AG04450 (cell line): ENCODE results near the gene DNTT. TPM values are rescaled to one million over a fixed set of nuclear protein-coding genes. Genes with fewer than 3 reads are reported as not detected.

Experiments
- CTCF ChIA-PET: fragments of 300-600, 350-600 bp; formaldehyde crosslinking; extraction: SDS; loops from one replicate; lab custom pipeline; 2022; ENCODE audit warnings: antibody characterized with exemption, inconsistent platforms; lab: Charles Lee
- POLR2A ChIA-PET: fragments of 350-600 bp; formaldehyde crosslinking; extraction: SDS; loops from one replicate; lab custom pipeline; 2021; ENCODE audit warnings: antibody characterized with exemption, inconsistent platforms; lab: Yijun Ruan, JAX
- DNase-seq: peaks from one replicate; pipeline ENCODE4 v3.0.0-alpha.2; 2011; ENCODE audit warnings: low read depth, low spot score
- H3K27ac ChIP-seq: one replicate; pipeline ENCODE4 v1.5.1; 2012; ENCODE audit warnings: low read depth, low read length, control low read depth
- H3K27me3 ChIP-seq: one replicate; pipeline ENCODE4 v1.6.0; 2012; ENCODE audit warnings: low read length; ENCODE audit not compliant: control insufficient read depth, insufficient read depth
- H3K4me3 ChIP-seq: 2 replicates; pipeline ENCODE4 v1.5.1; 2011; ENCODE audit warnings: mild to moderate bottlenecking, low read depth, low read length, control low read depth
- H3K9me3 ChIP-seq: 2 replicates; pipeline ENCODE4 v1.5.1; 2012; ENCODE audit warnings: low read length; ENCODE audit not compliant: control insufficient read depth, insufficient read depth
- polyA plus RNA-seq: library from polyadenylated mRNA; depleted of rRNA; stranded (reverse); fragments of >200 nt; gene quantifications from 2 replicates; pipeline ENCODE4 v1.2.3, GENCODE V29; 2011
- TF ChIP-seq, protein P1 (sequence below): IDR thresholded peaks from 2 replicates; pipeline ENCODE4 v1.5.1; 2011; ENCODE audit warnings: low read depth, low read length, control low read depth, inconsistent platforms

Gene DNTT
- polyA plus RNA-seq, 1 experiment: not detected

GRCh38 chr10:96339956-96340904, 36.0 kb downstream of the DNTT start:
- peak; percentile 29 for DNase-seq
- POLR2A ChIA-PET: no interaction called here
- H3K9me3 ChIP-seq: no peaks in the 10 kb centered on the region
- H3K27ac ChIP-seq: no peak overlapping the region
- TF ChIP-seq, protein P1, sequence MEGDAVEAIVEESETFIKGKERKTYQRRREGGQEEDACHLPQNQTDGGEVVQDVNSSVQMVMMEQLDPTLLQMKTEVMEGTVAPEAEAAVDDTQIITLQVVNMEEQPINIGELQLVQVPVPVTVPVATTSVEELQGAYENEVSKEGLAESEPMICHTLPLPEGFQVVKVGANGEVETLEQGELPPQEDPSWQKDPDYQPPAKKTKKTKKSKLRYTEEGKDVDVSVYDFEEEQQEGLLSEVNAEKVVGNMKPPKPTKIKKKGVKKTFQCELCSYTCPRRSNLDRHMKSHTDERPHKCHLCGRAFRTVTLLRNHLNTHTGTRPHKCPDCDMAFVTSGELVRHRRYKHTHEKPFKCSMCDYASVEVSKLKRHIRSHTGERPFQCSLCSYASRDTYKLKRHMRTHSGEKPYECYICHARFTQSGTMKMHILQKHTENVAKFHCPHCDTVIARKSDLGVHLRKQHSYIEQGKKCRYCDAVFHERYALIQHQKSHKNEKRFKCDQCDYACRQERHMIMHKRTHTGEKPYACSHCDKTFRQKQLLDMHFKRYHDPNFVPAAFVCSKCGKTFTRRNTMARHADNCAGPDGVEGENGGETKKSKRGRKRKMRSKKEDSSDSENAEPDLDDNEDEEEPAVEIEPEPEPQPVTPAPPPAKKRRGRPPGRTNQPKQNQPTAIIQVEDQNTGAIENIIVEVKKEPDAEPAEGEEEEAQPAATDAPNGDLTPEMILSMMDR: peak; percentile 72
- H3K27me3 ChIP-seq: no peaks in the 10 kb centered on the region
- H3K4me3 ChIP-seq: no peak overlapping the region
- CTCF ChIA-PET: interaction anchor here (0.6 to 8.5 kb wide), 24 partner anchors 8 to 344 kb away, joined by 3 to 90 read pairs (median 6); no protein-coding TSS in a partner anchor

GRCh38 chr10:96341219-96342182, 37.3 kb downstream of the DNTT start:
- TF ChIP-seq, protein P1: no peak
- no peak for DNase-seq
- H3K27me3 ChIP-seq: no peaks in the 10 kb centered on the region
- no peak overlapping the region for H3K27ac ChIP-seq
- POLR2A ChIA-PET: no interaction called here
- CTCF ChIA-PET: interaction anchor here (0.9 to 8.5 kb wide), 8 partner anchors 11 to 326 kb away, joined by 3 to 90 read pairs (median 7); no protein-coding TSS in a partner anchor
- H3K9me3 ChIP-seq: no peaks in the 10 kb centered on the region
- H3K4me3 ChIP-seq: no peak overlapping the region

GRCh38 chr10:96342402-96342801, 38.2 kb downstream of the DNTT start:
- TF ChIP-seq, protein P1: no peak
- ChIA-PET POLR2A (no interaction called here), CTCF (no interaction called here)
- Histone ChIP-seq H3K27me3 (no peaks in the 10 kb centered on the region), H3K4me3 (no peak overlapping the region), H3K9me3 (no peaks in the 10 kb centered on the region), H3K27ac (no peak overlapping the region)
- no peak for DNase-seq

- ChIA-PET CTCF (interaction anchor here (0.7 kb wide), 1 partner anchor 123 kb away, joined by 3 read pairs; no protein-coding TSS in a partner anchor), POLR2A (no interaction called here)
- H3K27ac ChIP-seq: no peak overlapping the region
- no peaks in the 10 kb centered on the region for H3K27me3 ChIP-seq
- DNase-seq: no peak
- no peaks in the 10 kb centered on the region for H3K9me3 ChIP-seq
- TF ChIP-seq, protein P1: no peak
- no peak overlapping the region for H3K4me3 ChIP-seq
These were observed 39.9 kb downstream of the DNTT start for GRCh38 chr10:96344178-96344577.
